ENCODE results near the gene HAGH. TPM values are rescaled to one million over a fixed set of nuclear protein-coding genes. Genes with fewer than 3 reads are reported as not detected.

The HAGH gene
- total and polyA plus RNA-seq, 9 of the 15 experiments (the other 6 are each of a cell fraction or from before 2014, with no cell fraction given) = 0.46 to 35.1 (median 16.8) TPM

GRCh38 chr16:1832838-1833454 lies 6.3 kb upstream of the HAGH start (continued):
- TF ChIP-seq ETS2 (tag; IDR thresholded peaks at IDR 0.05; ENCODE audit: borderline replicate concordance, poor library complexity, severe bottlenecking) (no peak), SP1 (CRISPR knock-in tag; IDR thresholded peaks at IDR 0.05) (peak; percentile 40; the same call in 1 of the 2 replicates), NCOA6 (IDR thresholded peaks at IDR 0.05) (no peak), TEAD1 (CRISPR knock-in tag; IDR thresholded peaks at IDR 0.05) (peak in 1 of 2 experiments; percentile 57; a peak in 2 of 4 replicates), ZNF707 (CRISPR knock-in tag; conservative IDR thresholded peaks at IDR 0.05) (no peak), PURB (CRISPR knock-in tag; IDR thresholded peaks at IDR 0.05; ENCODE audit: low read depth) (no peak), SRSF1 (IDR thresholded peaks at IDR 0.05; ENCODE audit: low read depth, low read length) (no peak), EP300 (IDR thresholded peaks at IDR 0.05; ENCODE audit: low read length) (peak; percentile 92), SMARCA4 (IDR thresholded peaks at IDR 0.05) (peak; percentile 97), HNRNPK (IDR thresholded peaks at IDR 0.05; ENCODE audit: low read depth, low read length, poor library complexity, severe bottlenecking) (no peak), POLR2H (tag; IDR thresholded peaks at IDR 0.05; ENCODE audit: low read depth) (no peak), TEAD2 (tag; IDR thresholded peaks at IDR 0.05) (no peak), PRMT5 (CRISPR knock-in tag; IDR thresholded peaks at IDR 0.05) (no peak), ZEB2 (IDR thresholded peaks at IDR 0.05) (peak; percentile 90), NR1H2 (CRISPR knock-in tag; IDR thresholded peaks at IDR 0.05) (no peak), CC2D1A (IDR thresholded peaks at IDR 0.05) (peak; percentile 93; the same call in 1 of the 2 replicates), GATA2 (CRISPR knock-in tag; IDR thresholded peaks at IDR 0.05) (peak; percentile 98), FOXK2 (conservative IDR thresholded peaks at IDR 0.05 in 1 of 2, IDR thresholded peaks at IDR 0.05 in 1 of 2; ENCODE audit: low read depth in 2 of 2) (peak; percentile 77 to 81; a peak in 3 of 4 replicates), ZNF143 (CRISPR knock-in tag; IDR thresholded peaks at IDR 0.05) (no peak), ZNF79 (CRISPR knock-in tag; IDR thresholded peaks at IDR 0.05; ENCODE audit: low read depth) (no peak), CGGBP1 (CRISPR knock-in tag; IDR thresholded peaks at IDR 0.05) (no peak), ZNF561 (CRISPR knock-in tag; conservative IDR thresholded peaks at IDR 0.05) (no peak), NFE2 (IDR thresholded peaks at IDR 0.05; ENCODE audit: low read depth) (peak; percentile 66; the same call in 1 of the 2 replicates), RBM22 (IDR thresholded peaks at IDR 0.05; ENCODE audit: low read depth, low read length, poor library complexity, severe bottlenecking) (no peak), ZNF12 (CRISPR knock-in tag; IDR thresholded peaks at IDR 0.05) (no peak), ZNF77 (CRISPR knock-in tag; IDR thresholded peaks at IDR 0.05) (no peak), MCM5 (IDR thresholded peaks at IDR 0.05; ENCODE audit: low read depth) (no peak), SMAD2 (IDR thresholded peaks at IDR 0.05; ENCODE audit: low read depth, low read length) (no peak), NONO (IDR thresholded peaks at IDR 0.05; ENCODE audit: low read depth in 2 of 2, low read length in 1 of 2) (no peak)
- TF ChIP-seq, protein P1, sequence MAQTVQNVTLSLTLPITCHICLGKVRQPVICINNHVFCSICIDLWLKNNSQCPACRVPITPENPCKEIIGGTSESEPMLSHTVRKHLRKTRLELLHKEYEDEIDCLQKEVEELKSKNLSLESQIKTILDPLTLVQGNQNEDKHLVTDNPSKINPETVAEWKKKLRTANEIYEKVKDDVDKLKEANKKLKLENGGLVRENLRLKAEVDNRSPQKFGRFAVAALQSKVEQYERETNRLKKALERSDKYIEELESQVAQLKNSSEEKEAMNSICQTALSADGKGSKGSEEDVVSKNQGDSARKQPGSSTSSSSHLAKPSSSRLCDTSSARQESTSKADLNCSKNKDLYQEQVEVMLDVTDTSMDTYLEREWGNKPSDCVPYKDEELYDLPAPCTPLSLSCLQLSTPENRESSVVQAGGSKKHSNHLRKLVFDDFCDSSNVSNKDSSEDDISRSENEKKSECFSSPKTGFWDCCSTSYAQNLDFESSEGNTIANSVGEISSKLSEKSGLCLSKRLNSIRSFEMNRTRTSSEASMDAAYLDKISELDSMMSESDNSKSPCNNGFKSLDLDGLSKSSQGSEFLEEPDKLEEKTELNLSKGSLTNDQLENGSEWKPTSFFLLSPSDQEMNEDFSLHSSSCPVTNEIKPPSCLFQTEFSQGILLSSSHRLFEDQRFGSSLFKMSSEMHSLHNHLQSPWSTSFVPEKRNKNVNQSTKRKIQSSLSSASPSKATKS (CRISPR knock-in tag; IDR thresholded peaks at IDR 0.05) = no peak

All from K562 (cell line).